HepG2 (cell line): ENCODE results near the gene BICRA. TPM values are rescaled to one million over a fixed set of nuclear protein-coding genes. Genes with fewer than 3 reads are reported as not detected.

Experiments
- ATF1 ChIP-seq: IDR thresholded peaks from 2 replicates; pipeline ENCODE4 v1.6.1; 2016; ENCODE audit warnings: mild to moderate bottlenecking, control low read depth
- CBX1 ChIP-seq: IDR thresholded peaks from one replicate; pipeline ENCODE4 v1.6.1; 2016; ENCODE audit warnings: antibody characterized with exemption, low read depth
- CBX2 ChIP-seq, 2 experiments: fragments of 200-600 bp in 1 of 2; sonication (generic); formaldehyde crosslinking in 1 of 2; IDR thresholded peaks; 2 replicates each; pipeline versions ENCODE4 v1.7.0 to v1.8.1; 2018 to 2022; ENCODE audit warnings: low read depth in 2 of 2, low read length in 1 of 2, mild to moderate bottlenecking in 1 of 2, missing genetic modification reagents in 1 of 2
- FOXP1 ChIP-seq, 2 experiments: fragments of 450-650 bp in 1 of 2; IDR thresholded peaks; 2 replicates each; pipeline ENCODE4 v1.6.1; 2017 to 2018; ENCODE audit warnings: antibody characterized with exemption in 1 of 2
- GABPA ChIP-seq, 2 experiments: IDR thresholded peaks; 2 replicates each; pipeline ENCODE4 v1.6.1; 2011 to 2016; ENCODE audit warnings: low read depth in 2 of 2, low read length in 1 of 2, missing biosample characterization in 1 of 2, missing genetic modification characterization in 1 of 2
- GLI4 ChIP-seq: sonication (generic); formaldehyde crosslinking; IDR thresholded peaks from 2 replicates; pipeline ENCODE4 v1.5.1; 2020; ENCODE audit warnings: missing genetic modification reagents, mild to moderate bottlenecking, moderate library complexity, borderline replicate concordance
- GLMP ChIP-seq: sonication (generic); formaldehyde crosslinking; IDR thresholded peaks from 2 replicates; pipeline ENCODE4 v1.9.0; 2021; ENCODE audit warnings: missing genetic modification reagents, mild to moderate bottlenecking, borderline replicate concordance
- HHEX ChIP-seq: IDR thresholded peaks from 2 replicates; pipeline ENCODE4 v1.6.1; 2016; ENCODE audit warnings: control low read depth
- HNRNPK ChIP-seq: fragments of 200-400 bp; formaldehyde crosslinking; IDR thresholded peaks from 2 replicates; pipeline ENCODE4 v1.6.1; 2018; ENCODE audit warnings: low read length, low read depth, moderate library complexity, mild to moderate bottlenecking; ENCODE audit not compliant: poor library complexity, severe bottlenecking
- MED1 ChIP-seq: sonication (generic); formaldehyde crosslinking; IDR thresholded peaks from 2 replicates; pipeline ENCODE4 v1.4.0; 2020; ENCODE audit warnings: missing genetic modification reagents
- ONECUT2 ChIP-seq: sonication (generic); formaldehyde crosslinking; IDR thresholded peaks from 2 replicates; pipeline ENCODE4 v1.4.0; 2020; ENCODE audit warnings: missing genetic modification reagents
- REXO4 ChIP-seq: sonication (generic); formaldehyde crosslinking; IDR thresholded peaks from 2 replicates; pipeline ENCODE4 v1.8.0; 2022; ENCODE audit warnings: missing genetic modification reagents, mild to moderate bottlenecking, borderline replicate concordance
- SOX13 ChIP-seq, 3 experiments: fragments of 450-650 bp in 1 of 3; sonication (generic) in 1 of 3; formaldehyde crosslinking in 1 of 3; IDR thresholded peaks in 2 of 3; conservative IDR thresholded peaks in 1 of 3; 2 replicates each; pipeline versions ENCODE4 v1.5.0 to v1.6.1; 2016 to 2020; ENCODE audit warnings: antibody characterized with exemption in 1 of 3, mild to moderate bottlenecking in 1 of 3, missing compliant biosample characterization in 1 of 3, missing genetic modification reagents in 1 of 3, moderate library complexity in 1 of 3
- SP140L ChIP-seq: sonication (generic); formaldehyde crosslinking; IDR thresholded peaks from 2 replicates; pipeline ENCODE4 v1.4.0; 2020; ENCODE audit warnings: missing genetic modification reagents, borderline replicate concordance
- WIZ ChIP-seq: sonication (generic); formaldehyde crosslinking; IDR thresholded peaks from 2 replicates; pipeline ENCODE4 v1.5.1; 2020; ENCODE audit warnings: mild to moderate bottlenecking, missing genetic modification reagents
- ZFP1 ChIP-seq: IDR thresholded peaks from 2 replicates; pipeline ENCODE4 v1.6.1; 2016
- ZFP91 ChIP-seq: sonication (generic); formaldehyde crosslinking; IDR thresholded peaks from 2 replicates; pipeline ENCODE4 v1.9.0; 2022; ENCODE audit warnings: missing genetic modification reagents, mild to moderate bottlenecking, borderline replicate concordance
- ZGPAT ChIP-seq: IDR thresholded peaks from 2 replicates; pipeline ENCODE4 v1.6.1; 2016; ENCODE audit warnings: mild to moderate bottlenecking
- ZNF354B ChIP-seq: sonication (generic); formaldehyde crosslinking; IDR thresholded peaks from 2 replicates; pipeline ENCODE4 v1.8.0; 2022; ENCODE audit warnings: mild to moderate bottlenecking, missing genetic modification reagents
- ZNF460 ChIP-seq: sonication (generic); formaldehyde crosslinking; IDR thresholded peaks from 2 replicates; pipeline ENCODE4 v1.5.1; 2020; ENCODE audit warnings: missing genetic modification reagents, mild to moderate bottlenecking, borderline replicate concordance
- ZNF557 ChIP-seq: sonication (generic); formaldehyde crosslinking; IDR thresholded peaks from 2 replicates; pipeline ENCODE4 v1.4.0; 2020; ENCODE audit warnings: missing genetic modification reagents
- ZNF558 ChIP-seq: sonication (generic); formaldehyde crosslinking; IDR thresholded peaks from 2 replicates; pipeline ENCODE4 v1.9.0; 2022; ENCODE audit warnings: mild to moderate bottlenecking, missing genetic modification reagents, borderline replicate concordance
- ZNF775 ChIP-seq: sonication (generic); formaldehyde crosslinking; IDR thresholded peaks from 2 replicates; pipeline ENCODE4 v1.4.0; 2020; ENCODE audit warnings: missing genetic modification reagents, mild to moderate bottlenecking, moderate library complexity, borderline replicate concordance
- ZNF788 ChIP-seq: sonication (generic); formaldehyde crosslinking; IDR thresholded peaks from 2 replicates; pipeline ENCODE4 v1.5.0; 2020; ENCODE audit warnings: mild to moderate bottlenecking, missing genetic modification reagents, borderline replicate concordance
- ZNF841 ChIP-seq: sonication (generic); formaldehyde crosslinking; IDR thresholded peaks from 2 replicates; pipeline ENCODE4 v1.8.1; 2023; ENCODE audit warnings: missing genetic modification reagents, borderline replicate concordance
- polyA plus RNA-seq, 8 experiments: library from polyadenylated mRNA; depleted of rRNA in 3 of 8; stranded (reverse) in 7 of 8; unstranded in 1 of 8; fragments of >200 nt; fragmentation: Illumina TruSeq in 4 of 8; extraction: Trizol in 4 of 8; gene quantifications; 2 replicates each; pipeline versions ENCODE4 v1.2.1 to v1.2.3, GENCODE V29; 2011 to 2016; ENCODE audit warnings: low read depth in 4 of 8, missing spikeins in 1 of 8, mixed read lengths in 1 of 8; ENCODE audit not compliant: insufficient read depth in 1 of 8
- total RNA-seq, 5 experiments: library from RNA; depleted of rRNA; stranded (reverse); fragments of >200 nt; fragmentation: Illumina TruSeq; extraction: Trizol; gene quantifications; 2 replicates each; pipeline ENCODE4 v1.2.3, GENCODE V29; 2016; ENCODE audit warnings: low read depth in 1 of 5

The BICRA gene
- total and polyA plus RNA-seq, 2 of the 13 experiments (the other 11 are each of a cell fraction or from before 2014, with no cell fraction given) = 0.55 to 0.71 TPM

- TF ChIP-seq CBX2 (IDR thresholded peaks at IDR 0.05; ENCODE audit: low read depth, low read length) (no peak), CBX2 (CRISPR knock-in tag; IDR thresholded peaks at IDR 0.05; ENCODE audit: low read depth) (no peak), ZFP91 (CRISPR knock-in tag) (peak; percentile 80; the same call in 1 of the 2 replicates), ZNF354B (no peak), MED1 (no peak; the same call in 1 of the 2 replicates), GLMP (CRISPR knock-in tag) (no peak), ZNF460 (CRISPR knock-in tag) (no peak), GABPA (IDR thresholded peaks at IDR 0.05; ENCODE audit: low read depth, low read length) (peak; percentile 60), GABPA (CRISPR knock-in tag; IDR thresholded peaks at IDR 0.05; ENCODE audit: low read depth) (peak; percentile 96), ZNF775 (CRISPR knock-in tag) (no peak), ZNF558 (CRISPR knock-in tag) (no peak; the same call in 1 of the 2 replicates), ZNF557 (0 out of 2 replicates have a peak, but pooled peaks have one; percentile 45), REXO4 (CRISPR knock-in tag) (no peak), SP140L (CRISPR knock-in tag) (no peak), ZGPAT (CRISPR knock-in tag) (peak; percentile 63; the same call in 1 of the 2 replicates), HHEX (no peak), ZNF788 (CRISPR knock-in tag) (peak; percentile 77), SOX13 (IDR thresholded peaks at IDR 0.05) (no peak), SOX13 (CRISPR knock-in tag; conservative IDR thresholded peaks at IDR 0.05 in 1 of 2, IDR thresholded peaks at IDR 0.05 in 1 of 2) (no peak; a peak in 1 of 4 replicates), FOXP1 (IDR thresholded peaks at IDR 0.05) (no peak), FOXP1 (CRISPR knock-in tag; IDR thresholded peaks at IDR 0.05) (no peak), GLI4 (peak; percentile 93; the same call in 1 of the 2 replicates), ATF1 (CRISPR knock-in tag) (peak; percentile 97), CBX1 (no peak), WIZ (peak; percentile 90), ZFP1 (CRISPR knock-in tag) (no peak), ONECUT2 (CRISPR knock-in tag) (no peak), HNRNPK (no peak), ZNF841 (CRISPR knock-in tag) (no peak)
Measured at GRCh38 chr19:47745010-47745901, 136.3 kb downstream of the BICRA start, which contains the start of gene NOP53 (continued).
